ENCODE data around the gene PINLYP. TPM values are rescaled to one million over a fixed set of nuclear protein-coding genes. Genes with fewer than 3 reads are reported as not detected.

Gene PINLYP
- total and polyA plus RNA-seq, 2 experiments from 2014 or later, result 7.8 to 11.1 TPM

DNA sequence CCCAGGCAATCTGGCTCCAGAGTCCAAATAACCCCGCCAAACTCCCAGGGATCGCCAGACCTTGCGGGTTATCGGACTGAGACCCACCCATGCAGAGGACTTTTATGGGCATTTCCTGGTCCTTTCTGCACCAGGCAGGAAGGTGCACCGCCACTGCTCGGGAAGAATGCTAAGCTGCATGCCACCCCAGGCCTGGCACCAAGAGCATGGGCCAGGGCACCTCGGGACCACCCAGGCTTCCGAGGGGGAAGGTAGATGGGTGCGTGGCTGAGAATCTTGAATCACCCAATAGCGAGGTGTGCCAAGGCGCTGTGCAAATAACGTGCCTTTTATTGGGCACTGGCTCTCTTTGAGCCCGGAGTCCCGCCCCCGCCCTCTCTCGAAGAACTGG lies 43.0 kb upstream of the PINLYP start (continued):
- TF ChIP-seq, protein P1, sequence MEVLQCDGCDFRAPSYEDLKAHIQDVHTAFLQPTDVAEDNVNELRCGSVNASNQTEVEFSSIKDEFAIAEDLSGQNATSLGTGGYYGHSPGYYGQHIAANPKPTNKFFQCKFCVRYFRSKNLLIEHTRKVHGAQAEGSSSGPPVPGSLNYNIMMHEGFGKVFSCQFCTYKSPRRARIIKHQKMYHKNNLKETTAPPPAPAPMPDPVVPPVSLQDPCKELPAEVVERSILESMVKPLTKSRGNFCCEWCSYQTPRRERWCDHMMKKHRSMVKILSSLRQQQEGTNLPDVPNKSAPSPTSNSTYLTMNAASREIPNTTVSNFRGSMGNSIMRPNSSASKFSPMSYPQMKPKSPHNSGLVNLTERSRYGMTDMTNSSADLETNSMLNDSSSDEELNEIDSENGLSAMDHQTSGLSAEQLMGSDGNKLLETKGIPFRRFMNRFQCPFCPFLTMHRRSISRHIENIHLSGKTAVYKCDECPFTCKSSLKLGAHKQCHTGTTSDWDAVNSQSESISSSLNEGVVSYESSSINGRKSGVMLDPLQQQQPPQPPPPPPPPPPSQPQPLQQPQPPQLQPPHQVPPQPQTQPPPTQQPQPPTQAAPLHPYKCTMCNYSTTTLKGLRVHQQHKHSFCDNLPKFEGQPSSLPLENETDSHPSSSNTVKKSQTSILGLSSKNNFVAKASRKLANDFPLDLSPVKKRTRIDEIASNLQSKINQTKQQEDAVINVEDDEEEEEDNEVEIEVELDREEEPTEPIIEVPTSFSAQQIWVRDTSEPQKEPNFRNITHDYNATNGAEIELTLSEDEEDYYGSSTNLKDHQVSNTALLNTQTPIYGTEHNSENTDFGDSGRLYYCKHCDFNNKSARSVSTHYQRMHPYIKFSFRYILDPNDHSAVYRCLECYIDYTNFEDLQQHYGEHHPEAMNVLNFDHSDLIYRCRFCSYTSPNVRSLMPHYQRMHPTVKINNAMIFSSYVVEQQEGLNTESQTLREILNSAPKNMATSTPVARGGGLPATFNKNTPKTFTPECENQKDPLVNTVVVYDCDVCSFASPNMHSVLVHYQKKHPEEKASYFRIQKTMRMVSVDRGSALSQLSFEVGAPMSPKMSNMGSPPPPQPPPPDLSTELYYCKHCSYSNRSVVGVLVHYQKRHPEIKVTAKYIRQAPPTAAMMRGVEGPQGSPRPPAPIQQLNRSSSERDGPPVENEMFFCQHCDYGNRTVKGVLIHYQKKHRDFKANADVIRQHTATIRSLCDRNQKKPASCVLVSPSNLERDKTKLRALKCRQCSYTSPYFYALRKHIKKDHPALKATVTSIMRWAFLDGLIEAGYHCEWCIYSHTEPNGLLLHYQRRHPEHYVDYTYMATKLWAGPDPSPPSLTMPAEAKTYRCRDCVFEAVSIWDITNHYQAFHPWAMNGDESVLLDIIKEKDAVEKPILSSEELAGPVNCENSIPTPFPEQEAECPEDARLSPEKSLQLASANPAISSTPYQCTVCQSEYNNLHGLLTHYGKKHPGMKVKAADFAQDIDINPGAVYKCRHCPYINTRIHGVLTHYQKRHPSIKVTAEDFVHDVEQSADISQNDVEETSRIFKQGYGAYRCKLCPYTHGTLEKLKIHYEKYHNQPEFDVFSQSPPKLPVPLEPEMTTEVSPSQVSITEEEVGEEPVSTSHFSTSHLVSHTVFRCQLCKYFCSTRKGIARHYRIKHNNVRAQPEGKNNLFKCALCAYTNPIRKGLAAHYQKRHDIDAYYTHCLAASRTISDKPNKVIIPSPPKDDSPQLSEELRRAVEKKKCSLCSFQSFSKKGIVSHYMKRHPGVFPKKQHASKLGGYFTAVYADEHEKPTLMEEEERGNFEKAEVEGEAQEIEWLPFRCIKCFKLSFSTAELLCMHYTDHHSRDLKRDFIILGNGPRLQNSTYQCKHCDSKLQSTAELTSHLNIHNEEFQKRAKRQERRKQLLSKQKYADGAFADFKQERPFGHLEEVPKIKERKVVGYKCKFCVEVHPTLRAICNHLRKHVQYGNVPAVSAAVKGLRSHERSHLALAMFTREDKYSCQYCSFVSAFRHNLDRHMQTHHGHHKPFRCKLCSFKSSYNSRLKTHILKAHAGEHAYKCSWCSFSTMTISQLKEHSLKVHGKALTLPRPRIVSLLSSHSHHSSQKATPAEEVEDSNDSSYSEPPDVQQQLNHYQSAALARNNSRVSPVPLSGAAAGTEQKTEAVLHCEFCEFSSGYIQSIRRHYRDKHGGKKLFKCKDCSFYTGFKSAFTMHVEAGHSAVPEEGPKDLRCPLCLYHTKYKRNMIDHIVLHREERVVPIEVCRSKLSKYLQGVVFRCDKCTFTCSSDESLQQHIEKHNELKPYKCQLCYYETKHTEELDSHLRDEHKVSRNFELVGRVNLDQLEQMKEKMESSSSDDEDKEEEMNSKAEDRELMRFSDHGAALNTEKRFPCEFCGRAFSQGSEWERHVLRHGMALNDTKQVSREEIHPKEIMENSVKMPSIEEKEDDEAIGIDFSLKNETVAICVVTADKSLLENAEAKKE (CRISPR knock-in tag; IDR thresholded peaks at IDR 0.05), result no peak
- TF ChIP-seq, protein P2, sequence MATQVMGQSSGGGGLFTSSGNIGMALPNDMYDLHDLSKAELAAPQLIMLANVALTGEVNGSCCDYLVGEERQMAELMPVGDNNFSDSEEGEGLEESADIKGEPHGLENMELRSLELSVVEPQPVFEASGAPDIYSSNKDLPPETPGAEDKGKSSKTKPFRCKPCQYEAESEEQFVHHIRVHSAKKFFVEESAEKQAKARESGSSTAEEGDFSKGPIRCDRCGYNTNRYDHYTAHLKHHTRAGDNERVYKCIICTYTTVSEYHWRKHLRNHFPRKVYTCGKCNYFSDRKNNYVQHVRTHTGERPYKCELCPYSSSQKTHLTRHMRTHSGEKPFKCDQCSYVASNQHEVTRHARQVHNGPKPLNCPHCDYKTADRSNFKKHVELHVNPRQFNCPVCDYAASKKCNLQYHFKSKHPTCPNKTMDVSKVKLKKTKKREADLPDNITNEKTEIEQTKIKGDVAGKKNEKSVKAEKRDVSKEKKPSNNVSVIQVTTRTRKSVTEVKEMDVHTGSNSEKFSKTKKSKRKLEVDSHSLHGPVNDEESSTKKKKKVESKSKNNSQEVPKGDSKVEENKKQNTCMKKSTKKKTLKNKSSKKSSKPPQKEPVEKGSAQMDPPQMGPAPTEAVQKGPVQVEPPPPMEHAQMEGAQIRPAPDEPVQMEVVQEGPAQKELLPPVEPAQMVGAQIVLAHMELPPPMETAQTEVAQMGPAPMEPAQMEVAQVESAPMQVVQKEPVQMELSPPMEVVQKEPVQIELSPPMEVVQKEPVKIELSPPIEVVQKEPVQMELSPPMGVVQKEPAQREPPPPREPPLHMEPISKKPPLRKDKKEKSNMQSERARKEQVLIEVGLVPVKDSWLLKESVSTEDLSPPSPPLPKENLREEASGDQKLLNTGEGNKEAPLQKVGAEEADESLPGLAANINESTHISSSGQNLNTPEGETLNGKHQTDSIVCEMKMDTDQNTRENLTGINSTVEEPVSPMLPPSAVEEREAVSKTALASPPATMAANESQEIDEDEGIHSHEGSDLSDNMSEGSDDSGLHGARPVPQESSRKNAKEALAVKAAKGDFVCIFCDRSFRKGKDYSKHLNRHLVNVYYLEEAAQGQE (IDR thresholded peaks at IDR 0.05; ENCODE audit: unreplicated experiment), result no peak
- TF ChIP-seq STAT1 (IDR thresholded peaks at IDR 0.05; ENCODE audit: unreplicated experiment), result no peak

DNA sequence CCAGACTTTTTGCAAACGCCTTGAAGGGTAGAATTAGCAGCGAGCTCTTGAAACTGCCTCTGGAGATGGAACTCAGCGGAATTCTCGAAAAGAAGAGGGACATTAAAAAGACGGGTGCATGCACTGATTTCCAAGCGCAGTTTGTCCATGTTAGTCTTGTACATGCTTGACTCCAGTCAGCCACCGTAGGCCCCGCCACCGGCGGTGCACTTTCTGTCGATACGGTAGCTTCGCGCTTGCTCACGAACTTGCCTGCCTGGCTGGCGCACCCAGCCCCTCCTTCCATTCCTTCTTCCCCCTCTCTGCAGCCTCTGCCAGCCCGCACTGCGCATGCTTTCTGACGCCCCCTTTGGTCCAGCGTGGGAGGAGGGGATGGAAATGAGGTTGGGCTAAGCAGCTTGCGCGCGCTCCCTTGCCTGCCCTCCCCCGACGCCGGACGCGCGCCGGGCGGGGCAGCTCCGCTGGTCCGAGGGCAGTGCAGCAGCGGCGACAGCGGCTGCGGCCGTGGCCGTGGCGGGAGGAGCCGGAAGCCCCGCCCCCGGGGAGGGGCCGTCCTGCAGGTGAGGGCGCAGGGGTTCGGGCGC lies 42.5 kb upstream of the PINLYP start, which contains the start of gene ZNF575:
TSS of gene ZNF575 (plus strand) at position 227 of the 584 bp plus-strand sequence. CDS start 1,235 bp downstream, outside the sequence.
- peak within 1 kb of the TSS; percentile 83 for H3K4me3 Mint-ChIP-seq
- H3K36me3 ChIP-seq (ENCODE audit: insufficient read depth), result 0 out of 2 replicates have a peak, but pooled peaks cover 3% of the 10 kb centered on the region
- H3K9me2 ChIP-seq (ENCODE audit: insufficient read depth), result no peaks in the 10 kb centered on the region
- H3K4me3 ChIP-seq, result peak within 1 kb of the TSS; percentile 57
- peaks cover 12% of the 10 kb centered on the region for H3F3A ChIP-seq (replicated peaks; ENCODE audit: low read depth)
- peak within 1 kb of the TSS; percentile 96 for H3K27ac Mint-ChIP-seq
- no peaks in the 10 kb centered on the region; the same call in none of the 2 replicates for H4K20me1 ChIP-seq (replicated peaks; ENCODE audit: insufficient read depth)
- H3K4me2 ChIP-seq, result peak within 1 kb of the TSS; percentile 87
- peaks cover 4% of the 10 kb centered on the region for H3K27me3 Mint-ChIP-seq (ENCODE audit: insufficient read depth, low read depth, poor library complexity)
- H3K4me1 ChIP-seq (ENCODE audit: insufficient read depth), result peaks cover 6% of the 10 kb centered on the region; the same call in 1 of the 2 replicates
- no peaks in the 10 kb centered on the region for H3K9me3 Mint-ChIP-seq
- peaks cover 15% of the 10 kb centered on the region for H3K27me3 ChIP-seq (ENCODE audit: insufficient read depth)
- DNase-seq (ENCODE audit: low spot score) (peak; percentile 97), ATAC-seq (peak; percentile 69)
- H3K79me2 ChIP-seq (replicated peaks; ENCODE audit: insufficient read depth), result no peaks in the 10 kb centered on the region
- peak within 1 kb of the TSS; percentile 78 for H2AFZ ChIP-seq
- peaks cover 11% of the 10 kb centered on the region for H3K36me3 Mint-ChIP-seq (ENCODE audit: low read depth)
- H3K27ac ChIP-seq (ENCODE audit: low read depth), result peak within 1 kb of the TSS; percentile 78
- H3K4me1 Mint-ChIP-seq, result peaks cover 10% of the 10 kb centered on the region
- peak; percentile 67; the same call in 1 of the 2 replicates for TF ChIP-seq POLR2AphosphoS5 (IDR thresholded peaks at IDR 0.05; ENCODE audit: low read depth)
- no peak for TF ChIP-seq ZNF331 (CRISPR knock-in tag; IDR thresholded peaks at IDR 0.05; ENCODE audit: low read depth)
- TF ChIP-seq, protein P3, sequence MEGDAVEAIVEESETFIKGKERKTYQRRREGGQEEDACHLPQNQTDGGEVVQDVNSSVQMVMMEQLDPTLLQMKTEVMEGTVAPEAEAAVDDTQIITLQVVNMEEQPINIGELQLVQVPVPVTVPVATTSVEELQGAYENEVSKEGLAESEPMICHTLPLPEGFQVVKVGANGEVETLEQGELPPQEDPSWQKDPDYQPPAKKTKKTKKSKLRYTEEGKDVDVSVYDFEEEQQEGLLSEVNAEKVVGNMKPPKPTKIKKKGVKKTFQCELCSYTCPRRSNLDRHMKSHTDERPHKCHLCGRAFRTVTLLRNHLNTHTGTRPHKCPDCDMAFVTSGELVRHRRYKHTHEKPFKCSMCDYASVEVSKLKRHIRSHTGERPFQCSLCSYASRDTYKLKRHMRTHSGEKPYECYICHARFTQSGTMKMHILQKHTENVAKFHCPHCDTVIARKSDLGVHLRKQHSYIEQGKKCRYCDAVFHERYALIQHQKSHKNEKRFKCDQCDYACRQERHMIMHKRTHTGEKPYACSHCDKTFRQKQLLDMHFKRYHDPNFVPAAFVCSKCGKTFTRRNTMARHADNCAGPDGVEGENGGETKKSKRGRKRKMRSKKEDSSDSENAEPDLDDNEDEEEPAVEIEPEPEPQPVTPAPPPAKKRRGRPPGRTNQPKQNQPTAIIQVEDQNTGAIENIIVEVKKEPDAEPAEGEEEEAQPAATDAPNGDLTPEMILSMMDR (conservative IDR thresholded peaks at IDR 0.05; ENCODE audit: low read depth in 2 of 2), result 0 out of 4 replicates have a peak, but pooled peaks of 1 of the 2 experiments have one; percentile 3

Data from GM23338 (cell line).